ENCODE data around the gene IL17F. TPM values are rescaled to one million over a fixed set of nuclear protein-coding genes. Genes with fewer than 3 reads are reported as not detected.
A peak's percentile ranks its signal among the peaks of the same experiment; 100 is the strongest.

Gene IL17F
- total RNA-seq, 1 experiment from 2014 or later, result not detected

DNA sequence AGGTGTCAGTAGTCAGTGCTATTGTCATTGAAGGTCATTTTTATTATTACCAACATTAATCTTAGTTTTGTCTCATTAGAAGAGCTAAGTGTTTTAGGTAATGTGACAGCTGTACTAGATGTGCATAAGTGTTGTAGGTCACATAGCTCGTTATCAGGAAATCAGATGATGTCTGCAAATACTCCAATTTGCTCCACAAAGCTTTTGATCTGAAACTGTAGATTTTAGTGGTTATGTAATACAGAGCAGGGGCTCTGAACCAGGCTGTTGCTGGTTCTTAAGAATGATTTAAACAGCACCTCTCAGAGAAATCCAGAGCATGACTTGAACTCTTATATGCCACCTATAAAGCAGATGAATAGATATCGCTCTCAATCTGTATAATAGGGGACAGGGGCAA lies 2.5 kb downstream of the IL17F start:
- Mint-ChIP-seq H3K4me3 (ENCODE audit: unreplicated experiment) (no peak overlapping the region), H3K36me3 (ENCODE audit: insufficient read depth, unreplicated experiment) (peaks cover 6% of the 10 kb centered on the region), H3K27me3 (ENCODE audit: insufficient read depth, unreplicated experiment) (peaks cover 20% of the 10 kb centered on the region), H3K27ac (ENCODE audit: low read depth, unreplicated experiment) (no peak overlapping the region), H3K9me3 (ENCODE audit: unreplicated experiment) (no peaks in the 10 kb centered on the region), H3K4me1 (ENCODE audit: insufficient read depth, unreplicated experiment) (no peaks in the 10 kb centered on the region)
- BruUV-seq (replicated peaks), result no TSS peak
- DNase-seq (ENCODE audit: unreplicated experiment), result no peak
- no peak for TF ChIP-seq CTCF (IDR thresholded peaks at IDR 0.05; ENCODE audit: unreplicated experiment)
- intact Hi-C loops (cut with micrococcal nuclease), result no loop called here
- CTCF ChIA-PET, result interaction anchor here (0.5 to 3.0 kb wide), 10 partner anchors 8 to 409 kb away, joined by 3 to 25 read pairs (median 4); no protein-coding TSS in a partner anchor
- POLR2A ChIA-PET, result no interaction called here

DNA sequence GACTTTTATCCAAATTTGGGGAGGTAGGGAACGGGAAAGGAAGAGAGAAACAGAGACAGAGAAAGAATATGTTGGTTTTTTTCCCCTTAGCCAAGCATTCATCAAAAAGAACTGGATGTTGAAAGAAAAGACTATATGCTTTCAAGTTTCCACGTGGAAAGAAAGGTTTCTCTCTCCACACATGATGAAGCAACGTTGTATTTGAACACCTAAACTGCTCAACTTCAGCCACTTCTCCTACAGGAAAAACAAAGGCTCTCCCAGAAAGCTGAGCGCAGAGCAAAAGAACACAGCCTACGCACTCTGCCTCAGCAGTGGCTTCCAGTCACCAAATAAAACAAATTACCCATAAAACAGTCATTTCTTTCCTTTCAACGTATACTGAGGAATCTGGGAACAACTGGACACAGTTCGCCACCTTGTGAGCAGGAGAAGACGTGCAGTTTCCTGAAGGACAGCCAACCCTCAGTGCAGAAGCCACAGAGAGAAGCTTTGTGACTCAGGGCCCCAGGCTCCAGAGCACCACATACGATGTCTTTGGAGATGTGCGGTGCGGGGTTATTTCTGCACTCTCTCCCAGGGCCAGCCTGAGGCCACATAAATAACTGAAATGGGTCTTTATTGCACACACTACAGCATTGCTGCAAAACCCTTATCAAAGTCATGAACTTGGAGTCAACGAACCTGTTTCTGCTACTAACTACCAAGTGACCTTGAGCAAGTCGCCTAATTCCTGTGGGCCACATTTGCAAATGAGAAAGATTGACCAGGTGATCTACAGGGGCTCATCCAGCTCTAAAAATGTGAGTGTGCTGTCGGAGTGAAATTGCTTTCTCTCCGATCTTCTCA lies 10.1 kb downstream of the IL17F start:
- intact Hi-C loops (cut with micrococcal nuclease), result loop anchor here (1.0 kb wide), 2 partner anchors 71 to 135 kb away; no protein-coding TSS in a partner anchor
- Mint-ChIP-seq H3K36me3 (ENCODE audit: insufficient read depth, unreplicated experiment) (peaks cover 6% of the 10 kb centered on the region), H3K27ac (ENCODE audit: low read depth, unreplicated experiment) (no peak overlapping the region), H3K9me3 (ENCODE audit: unreplicated experiment) (no peaks in the 10 kb centered on the region), H3K4me1 (ENCODE audit: insufficient read depth, unreplicated experiment) (no peaks in the 10 kb centered on the region), H3K27me3 (ENCODE audit: insufficient read depth, unreplicated experiment) (peaks cover 38% of the 10 kb centered on the region), H3K4me3 (ENCODE audit: unreplicated experiment) (no peak overlapping the region)
- no TSS peak for BruUV-seq (replicated peaks)
- POLR2A ChIA-PET, result interaction anchor here (0.6 kb wide), 1 partner anchor 15 kb away, joined by 3 read pairs; no protein-coding TSS in a partner anchor
- DNase-seq (ENCODE audit: unreplicated experiment), result peak; percentile 83
- TF ChIP-seq CTCF (IDR thresholded peaks at IDR 0.05; ENCODE audit: unreplicated experiment), result peak; percentile 67
- CTCF ChIA-PET, result interaction anchor here (0.7 to 5.4 kb wide), 34 partner anchors 7 to 188 kb away, joined by 3 to 90 read pairs (median 4); partner anchors contain the start of gene IL17F

GRCh38 chr6:52233005-52233404 lies 11.3 kb downstream of the IL17F start:
- no peak for DNase-seq (ENCODE audit: unreplicated experiment)
- H3K4me3 Mint-ChIP-seq (ENCODE audit: unreplicated experiment), result no peak overlapping the region
- peaks cover 2% of the 10 kb centered on the region for H3K36me3 Mint-ChIP-seq (ENCODE audit: insufficient read depth, unreplicated experiment)
- H3K9me3 Mint-ChIP-seq (ENCODE audit: unreplicated experiment), result no peaks in the 10 kb centered on the region
- BruUV-seq (replicated peaks), result no TSS peak
- no peak overlapping the region for H3K27ac Mint-ChIP-seq (ENCODE audit: low read depth, unreplicated experiment)
- POLR2A ChIA-PET, result no interaction called here
- intact Hi-C loops (cut with micrococcal nuclease), result no loop called here
- CTCF ChIA-PET, result interaction anchor here (0.6 to 5.4 kb wide), 20 partner anchors 8 to 184 kb away, joined by 3 to 90 read pairs (median 6); no protein-coding TSS in a partner anchor
- no peaks in the 10 kb centered on the region for H3K4me1 Mint-ChIP-seq (ENCODE audit: insufficient read depth, unreplicated experiment)
- peaks cover 29% of the 10 kb centered on the region for H3K27me3 Mint-ChIP-seq (ENCODE audit: insufficient read depth, unreplicated experiment)
- TF ChIP-seq CTCF (IDR thresholded peaks at IDR 0.05; ENCODE audit: unreplicated experiment), result no peak

GRCh38 chr6:52231406-52232127 lies 12.7 kb downstream of the IL17F start:
- H3K4me1 Mint-ChIP-seq (ENCODE audit: insufficient read depth, unreplicated experiment), result no peaks in the 10 kb centered on the region
- no peak for DNase-seq (ENCODE audit: unreplicated experiment)
- H3K4me3 Mint-ChIP-seq (ENCODE audit: unreplicated experiment), result no peak overlapping the region
- no peaks in the 10 kb centered on the region for H3K36me3 Mint-ChIP-seq (ENCODE audit: insufficient read depth, unreplicated experiment)
- H3K27ac Mint-ChIP-seq (ENCODE audit: low read depth, unreplicated experiment), result no peak overlapping the region
- TF ChIP-seq CTCF (IDR thresholded peaks at IDR 0.05; ENCODE audit: unreplicated experiment), result no peak
- no peaks in the 10 kb centered on the region for H3K9me3 Mint-ChIP-seq (ENCODE audit: unreplicated experiment)
- POLR2A ChIA-PET, result no interaction called here
- no TSS peak for BruUV-seq (replicated peaks)
- CTCF ChIA-PET, result interaction anchor here (0.6 to 5.4 kb wide), 10 partner anchors 10 to 666 kb away, joined by 3 to 90 read pairs (median 5); no protein-coding TSS in a partner anchor
- peaks cover 15% of the 10 kb centered on the region for H3K27me3 Mint-ChIP-seq (ENCODE audit: insufficient read depth, unreplicated experiment)
- intact Hi-C loops (cut with micrococcal nuclease), result no loop called here

All from MCF 10A (cell line).